ENCODE data around the gene SLIT3.
A peak's percentile ranks its signal among the peaks of the same experiment; 100 is the strongest.

SLIT3 gene

GRCh38 chr5:169006842-169007790 is 293.8 kb downstream of the SLIT3 start:
- FAIRE-seq (no peak), DNase-seq (ENCODE audit: insufficient read length, low spot score) (no peak)
- TF ChIP-seq POU2F2 (IDR thresholded peaks at IDR 0.05; ENCODE audit: low read depth, low read length) (no peak), POLR2AphosphoS5 (IDR thresholded peaks at IDR 0.05; ENCODE audit: low read depth, low read length) (no peak), POLR2A (IDR thresholded peaks at IDR 0.05; ENCODE audit: low read depth, low read length) (no peak), PAX5 (IDR thresholded peaks at IDR 0.05; ENCODE audit: insufficient read depth, low read length, severe bottlenecking) (no peak), TAF1 (IDR thresholded peaks at IDR 0.05; ENCODE audit: low read depth, low read length) (no peak), SPI1 (IDR thresholded peaks at IDR 0.05; ENCODE audit: low read depth, low read length) (no peak)

GRCh38 chr5:169004551-169004950 is 296.4 kb downstream of the SLIT3 start:
- FAIRE-seq (no peak), DNase-seq (ENCODE audit: insufficient read length, low spot score) (no peak)
- no peak for TF ChIP-seq POLR2AphosphoS5 (IDR thresholded peaks at IDR 0.05; ENCODE audit: low read depth, low read length)
- TF ChIP-seq PAX5 (IDR thresholded peaks at IDR 0.05; ENCODE audit: insufficient read depth, low read length, severe bottlenecking) = no peak
- no peak for TF ChIP-seq SPI1 (IDR thresholded peaks at IDR 0.05; ENCODE audit: low read depth, low read length)
- TF ChIP-seq TAF1 (IDR thresholded peaks at IDR 0.05; ENCODE audit: low read depth, low read length) = no peak
- TF ChIP-seq POLR2A (IDR thresholded peaks at IDR 0.05; ENCODE audit: low read depth, low read length) = no peak
- TF ChIP-seq POU2F2 (IDR thresholded peaks at IDR 0.05; ENCODE audit: low read depth, low read length) = no peak

- no peak for TF ChIP-seq PAX5 (IDR thresholded peaks at IDR 0.05; ENCODE audit: insufficient read depth, low read length, severe bottlenecking)
- no peak for TF ChIP-seq SPI1 (IDR thresholded peaks at IDR 0.05; ENCODE audit: low read depth, low read length)
- no peak for TF ChIP-seq POLR2A (IDR thresholded peaks at IDR 0.05; ENCODE audit: low read depth, low read length)
- TF ChIP-seq TAF1 (IDR thresholded peaks at IDR 0.05; ENCODE audit: low read depth, low read length) = no peak
- no peak for TF ChIP-seq POU2F2 (IDR thresholded peaks at IDR 0.05; ENCODE audit: low read depth, low read length)
- TF ChIP-seq POLR2AphosphoS5 (IDR thresholded peaks at IDR 0.05; ENCODE audit: low read depth, low read length) = no peak
- DNase-seq (ENCODE audit: insufficient read length, low spot score) (no peak), FAIRE-seq (no peak)
Observed at GRCh38 chr5:169003721-169004541, 297.0 kb downstream of the SLIT3 start.

GRCh38 chr5:169002953-169003555 is 297.9 kb downstream of the SLIT3 start:
- no peak for FAIRE-seq
- TF ChIP-seq PAX5 (IDR thresholded peaks at IDR 0.05; ENCODE audit: insufficient read depth, low read length, severe bottlenecking) (no peak), POU2F2 (IDR thresholded peaks at IDR 0.05; ENCODE audit: low read depth, low read length) (no peak), SPI1 (IDR thresholded peaks at IDR 0.05; ENCODE audit: low read depth, low read length) (no peak), TAF1 (IDR thresholded peaks at IDR 0.05; ENCODE audit: low read depth, low read length) (no peak)

GRCh38 chr5:169001394-169001793 is 299.5 kb downstream of the SLIT3 start:
- TF ChIP-seq SPI1 (IDR thresholded peaks at IDR 0.05; ENCODE audit: low read depth, low read length) = no peak
- no peak for TF ChIP-seq TAF1 (IDR thresholded peaks at IDR 0.05; ENCODE audit: low read depth, low read length)
- no peak for TF ChIP-seq POLR2AphosphoS5 (IDR thresholded peaks at IDR 0.05; ENCODE audit: low read depth, low read length)
- TF ChIP-seq POU2F2 (IDR thresholded peaks at IDR 0.05; ENCODE audit: low read depth, low read length) = no peak
- TF ChIP-seq PAX5 (IDR thresholded peaks at IDR 0.05; ENCODE audit: insufficient read depth, low read length, severe bottlenecking) = no peak
- TF ChIP-seq POLR2A (IDR thresholded peaks at IDR 0.05; ENCODE audit: low read depth, low read length) = no peak
- FAIRE-seq (no peak), DNase-seq (ENCODE audit: insufficient read length, low spot score) (no peak)

More at GRCh38 chr5:169002953-169003555, 297.9 kb downstream of the SLIT3 start:
- no peak for DNase-seq (ENCODE audit: insufficient read length, low spot score)

GRCh38 chr5:168995024-168995423 is 305.9 kb downstream of the SLIT3 start:
- TF ChIP-seq TAF1 (IDR thresholded peaks at IDR 0.05; ENCODE audit: low read depth, low read length) (no peak), POLR2AphosphoS5 (IDR thresholded peaks at IDR 0.05; ENCODE audit: low read depth, low read length) (no peak), POU2F2 (IDR thresholded peaks at IDR 0.05; ENCODE audit: low read depth, low read length) (no peak), SPI1 (IDR thresholded peaks at IDR 0.05; ENCODE audit: low read depth, low read length) (no peak), POLR2A (IDR thresholded peaks at IDR 0.05; ENCODE audit: low read depth, low read length) (no peak), PAX5 (IDR thresholded peaks at IDR 0.05; ENCODE audit: insufficient read depth, low read length, severe bottlenecking) (no peak)
- no peak for DNase-seq (ENCODE audit: insufficient read length, low spot score)
- no peak for FAIRE-seq

GRCh38 chr5:168992687-168993086 is 308.3 kb downstream of the SLIT3 start:
- FAIRE-seq = no peak

GRCh38 chr5:168992016-168992415 is 308.9 kb downstream of the SLIT3 start:
- TF ChIP-seq POLR2A (IDR thresholded peaks at IDR 0.05; ENCODE audit: low read depth, low read length) (no peak), PAX5 (IDR thresholded peaks at IDR 0.05; ENCODE audit: insufficient read depth, low read length, severe bottlenecking) (no peak)
- FAIRE-seq = no peak
- DNase-seq (ENCODE audit: insufficient read length, low spot score) = no peak

More at GRCh38 chr5:168992687-168993086, 308.3 kb downstream of the SLIT3 start:
- DNase-seq (ENCODE audit: insufficient read length, low spot score) = no peak
- TF ChIP-seq SPI1 (IDR thresholded peaks at IDR 0.05; ENCODE audit: low read depth, low read length) (no peak), TAF1 (IDR thresholded peaks at IDR 0.05; ENCODE audit: low read depth, low read length) (no peak), PAX5 (IDR thresholded peaks at IDR 0.05; ENCODE audit: insufficient read depth, low read length, severe bottlenecking) (no peak), POLR2A (IDR thresholded peaks at IDR 0.05; ENCODE audit: low read depth, low read length) (no peak), POU2F2 (IDR thresholded peaks at IDR 0.05; ENCODE audit: low read depth, low read length) (no peak), POLR2AphosphoS5 (IDR thresholded peaks at IDR 0.05; ENCODE audit: low read depth, low read length) (no peak)

- TF ChIP-seq POLR2A (IDR thresholded peaks at IDR 0.05; ENCODE audit: low read depth, low read length) (no peak), TAF1 (IDR thresholded peaks at IDR 0.05; ENCODE audit: low read depth, low read length) (no peak), SPI1 (IDR thresholded peaks at IDR 0.05; ENCODE audit: low read depth, low read length) (0 out of 2 replicates have a peak, but pooled peaks have one; percentile 5)
- no peak for DNase-seq (ENCODE audit: insufficient read length, low spot score)
- no peak for FAIRE-seq
Observed at GRCh38 chr5:168991311-168991710, 309.6 kb downstream of the SLIT3 start.

All from GM12891 (cell line).